ENCODE measurements around the gene PROSER2. TPM values are rescaled to one million over a fixed set of nuclear protein-coding genes. Genes with fewer than 3 reads are reported as not detected.

PROSER2 gene
- total and polyA plus RNA-seq, 2 of the 13 experiments (the other 11 are each of a cell fraction or from before 2014, with no cell fraction given), result 6.9 to 7.7 TPM

- Histone ChIP-seq H3K4me3 (replicated peaks in 1 of 3; ENCODE audit: insufficient read depth in 1 of 3, low read depth in 2 of 3, low read length in 3 of 3) (no peak overlapping the region), H3K4me1 (ENCODE audit: insufficient read depth, low read length) (peaks cover 64% of the 10 kb centered on the region), H3K36me3 (replicated peaks in 1 of 2; ENCODE audit: control insufficient read depth in 1 of 2, insufficient read depth in 2 of 2, low read length in 2 of 2) (no peaks in the 10 kb centered on the region), H2AFZ (ENCODE audit: low read length) (no peak overlapping the region), H3K9me3 (ENCODE audit: low read length) (no peaks in the 10 kb centered on the region), H3K79me2 (ENCODE audit: insufficient read depth, low read length) (no peaks in the 10 kb centered on the region), H4K20me1 (ENCODE audit: insufficient read depth, low read length) (no peaks in the 10 kb centered on the region), H3K27me3 (ENCODE audit: control insufficient read depth in 1 of 2, insufficient read depth in 2 of 2, low read length in 2 of 2) (no peaks in the 10 kb centered on the region), H3K27ac (ENCODE audit: extremely low read length, insufficient read depth, low read length) (no peak overlapping the region), H3K4me2 (ENCODE audit: low read depth, low read length) (no peak overlapping the region; the same call in 1 of the 2 replicates), H3K9ac (ENCODE audit: insufficient read depth, low read depth, low read length) (no peak overlapping the region)
- ATAC-seq (no peak), DNase-seq (ENCODE audit: low spot score) (no peak), FAIRE-seq (no peak)
- in situ Hi-C loops (cut with HindIII; ENCODE audit: extremely low pct_ligation_motif_present, low pct_unique_long_range_greater_than_20kb) (no loop called here), intact Hi-C loops (cut with micrococcal nuclease; ENCODE audit: unreplicated experiment) (no loop called here)
- CTCF ChIA-PET (ENCODE audit: low intra/inter-chr PET ratio, low total read pairs), result no interaction called here
- no TSS peak for BruUV-seq (replicated peaks)
- POLR2A ChIA-PET, result interaction anchor here (1.0 kb wide), 1 partner anchor 26 kb away, joined by 3 read pairs; no protein-coding TSS in a partner anchor
- 74% methylated on average over 23 of the region's 23 CpGs for WGBS (ENCODE audit: low lambda C conversion rate)
- TF ChIP-seq ATF5 (CRISPR knock-in tag; IDR thresholded peaks at IDR 0.05; ENCODE audit: low read depth), result no peak
- no peak for TF ChIP-seq ZHX1 (CRISPR knock-in tag; IDR thresholded peaks at IDR 0.05; ENCODE audit: low read depth)
- TF ChIP-seq, protein P1, sequence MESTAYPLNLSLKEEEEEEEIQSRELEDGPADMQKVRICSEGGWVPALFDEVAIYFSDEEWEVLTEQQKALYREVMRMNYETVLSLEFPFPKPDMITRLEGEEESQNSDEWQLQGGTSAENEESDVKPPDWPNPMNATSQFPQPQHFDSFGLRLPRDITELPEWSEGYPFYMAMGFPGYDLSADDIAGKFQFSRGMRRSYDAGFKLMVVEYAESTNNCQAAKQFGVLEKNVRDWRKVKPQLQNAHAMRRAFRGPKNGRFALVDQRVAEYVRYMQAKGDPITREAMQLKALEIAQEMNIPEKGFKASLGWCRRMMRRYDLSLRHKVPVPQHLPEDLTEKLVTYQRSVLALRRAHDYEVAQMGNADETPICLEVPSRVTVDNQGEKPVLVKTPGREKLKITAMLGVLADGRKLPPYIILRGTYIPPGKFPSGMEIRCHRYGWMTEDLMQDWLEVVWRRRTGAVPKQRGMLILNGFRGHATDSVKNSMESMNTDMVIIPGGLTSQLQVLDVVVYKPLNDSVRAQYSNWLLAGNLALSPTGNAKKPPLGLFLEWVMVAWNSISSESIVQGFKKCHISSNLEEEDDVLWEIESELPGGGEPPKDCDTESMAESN (CRISPR knock-in tag; conservative IDR thresholded peaks at IDR 0.05), result no peak
- no peak for TF ChIP-seq TRIM22 (IDR thresholded peaks at IDR 0.05)
- no peak for TF ChIP-seq ZNF318 (CRISPR knock-in tag; IDR thresholded peaks at IDR 0.05)
- TF ChIP-seq MIXL1 (CRISPR knock-in tag; IDR thresholded peaks at IDR 0.05), result no peak
- TF ChIP-seq BRCA1 (CRISPR knock-in tag; IDR thresholded peaks at IDR 0.05), result no peak
- TF ChIP-seq SMAD9 (CRISPR knock-in tag; IDR thresholded peaks at IDR 0.05), result no peak
- no peak for TF ChIP-seq ZNF44 (CRISPR knock-in tag; IDR thresholded peaks at IDR 0.05)
These were observed 78.8 kb downstream of the PROSER2 start for GRCh38 chr10:11901833-11902475.

Measured in HepG2 (cell line).